ENCODE data around the gene HOXB8. TPM values are rescaled to one million over a fixed set of nuclear protein-coding genes. Genes with fewer than 3 reads are reported as not detected.

Gene HOXB8
- total and polyA plus RNA-seq, 10 of the 15 experiments (the other 5 are each of a cell fraction or from before 2014, with no cell fraction given): 0.21 TPM; not detected in 9

DNA sequence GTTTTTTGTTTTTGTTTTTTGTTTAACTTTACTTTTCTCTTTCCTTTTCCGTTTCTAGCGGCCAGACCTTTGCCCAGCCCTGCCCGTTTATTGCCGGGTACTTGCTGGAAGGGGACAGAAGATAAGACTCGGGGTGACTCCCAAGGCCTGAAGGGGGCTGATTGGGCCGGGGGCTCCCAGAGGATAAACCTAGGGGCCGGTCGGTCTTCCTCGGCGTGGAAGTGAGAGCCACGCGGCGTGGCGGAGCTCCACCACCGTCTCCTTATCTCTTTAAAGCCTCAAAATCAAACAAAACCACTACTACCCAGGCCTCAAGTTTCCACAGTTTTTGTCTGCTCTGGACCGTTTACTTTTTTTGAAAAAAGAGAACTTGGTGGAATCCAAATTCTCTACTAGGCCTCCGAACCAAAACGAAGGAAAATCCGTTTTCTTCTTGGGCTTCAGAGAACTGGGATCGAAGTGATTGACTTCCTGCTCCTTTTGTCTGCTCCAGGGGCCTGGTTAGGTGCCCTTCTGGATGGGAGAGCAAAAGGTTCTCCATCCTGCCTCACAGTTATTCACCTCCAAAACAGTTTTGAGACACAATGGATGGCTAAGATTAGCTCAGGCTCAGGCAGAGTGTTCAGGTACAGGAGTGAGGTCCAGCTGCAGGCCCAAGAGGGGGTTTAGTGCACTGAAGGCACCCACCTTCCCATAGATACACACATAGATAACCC, 19.6 kb upstream of the HOXB8 start:
- WGBS (ENCODE audit: insufficient coverage, insufficient replicate concordance, low lambda C conversion rate, missing lambda C conversion rate): 85% methylated on average over 20 of the region's 20 CpGs

DNA sequence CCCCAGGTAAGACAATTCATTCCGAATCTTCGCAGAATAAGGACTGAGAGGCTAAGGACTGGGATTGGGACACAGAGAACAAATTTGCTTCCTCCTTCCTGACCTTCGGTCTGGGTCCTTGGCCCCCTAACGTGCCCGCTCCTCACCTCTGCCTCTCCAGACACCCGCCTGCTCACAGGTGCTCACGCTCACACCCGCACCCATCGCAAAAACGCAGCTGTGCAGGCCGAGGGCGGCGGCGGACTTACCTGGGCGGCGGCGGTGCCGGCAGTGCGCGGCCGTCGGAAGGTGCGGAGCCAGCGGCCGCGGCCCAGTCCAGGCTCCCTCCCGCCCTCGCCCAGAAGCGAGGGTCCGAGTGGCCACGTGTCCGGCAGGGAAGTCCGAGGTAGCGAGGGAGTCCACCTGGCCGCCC, 18.2 kb upstream of the HOXB8 start:
- FAIRE-seq (no peak), DNase-seq (ENCODE audit: low read depth, low spot score) (no peak), ATAC-seq (no peak)
- Histone ChIP-seq H3K9ac (ENCODE audit: control insufficient read depth, insufficient read depth, low read length) (no peak overlapping the region), H3K36me3 (ENCODE audit: control insufficient read depth in 2 of 2, insufficient read depth in 2 of 2, low read length in 1 of 2) (no peaks in the 10 kb centered on the region; a peak in 1 of 4 replicates), H3K4me2 (ENCODE audit: control insufficient read depth, insufficient read depth) (no peak overlapping the region; the same call in 1 of the 2 replicates), H3K27me3 (replicated peaks in 1 of 2; ENCODE audit: control insufficient read depth in 2 of 2, insufficient read depth in 2 of 2, low read length in 1 of 2) (peaks cover 7 to 11% of the 10 kb centered on the region in 2 experiments), H3K27ac (ENCODE audit: control insufficient read depth, insufficient read depth) (no peak overlapping the region), H3K9me3 (replicated peaks; ENCODE audit: control insufficient read depth, insufficient read depth, low read length) (no peaks in the 10 kb centered on the region), H3K79me2 (ENCODE audit: control insufficient read depth, insufficient read depth, low read length) (no peaks in the 10 kb centered on the region), H3K4me1 (ENCODE audit: control insufficient read depth, insufficient read depth, low read length) (peaks cover 17% of the 10 kb centered on the region), H2AFZ (ENCODE audit: control insufficient read depth, low read depth, low read length) (no peak overlapping the region), H3K4me3 (no peak overlapping the region), H4K20me1 (ENCODE audit: control insufficient read depth, insufficient read depth) (no peaks in the 10 kb centered on the region)
- no TSS peak for BruUV-seq (replicated peaks)
- ChIA-PET SMC1A (ENCODE audit: uncharacterized antibody, unreplicated experiment) (interaction anchor here (1.3 to 1.4 kb wide), 2 partner anchors 22 to 246 kb away, joined by 3 to 4 read pairs; no protein-coding TSS in a partner anchor), POLR2A (no interaction called here), RAD21 (ENCODE audit: unreplicated experiment) (no interaction called here), CTCF (interaction anchor here (1.0 to 1.3 kb wide), 2 partner anchors 11 to 46 kb away, joined by 3 to 4 read pairs; no protein-coding TSS in a partner anchor)
- intact Hi-C loops (cut with micrococcal nuclease; ENCODE audit: unreplicated experiment) (no loop called here), in situ Hi-C loops (cut with MboI) (no loop called here)
- WGBS (ENCODE audit: insufficient coverage, insufficient replicate concordance, low lambda C conversion rate, missing lambda C conversion rate): 64% methylated on average over 19 of the region's 35 CpGs
- TF ChIP-seq PKNOX1 (IDR thresholded peaks at IDR 0.05): no peak
- no peak for TF ChIP-seq EGR1 (IDR thresholded peaks at IDR 0.05; ENCODE audit: borderline replicate concordance in 1 of 2, low read depth in 2 of 2, low read length in 2 of 2)
- no peak for TF ChIP-seq ZBED1 (IDR thresholded peaks at IDR 0.05; ENCODE audit: borderline replicate concordance)
- TF ChIP-seq, protein P1, sequence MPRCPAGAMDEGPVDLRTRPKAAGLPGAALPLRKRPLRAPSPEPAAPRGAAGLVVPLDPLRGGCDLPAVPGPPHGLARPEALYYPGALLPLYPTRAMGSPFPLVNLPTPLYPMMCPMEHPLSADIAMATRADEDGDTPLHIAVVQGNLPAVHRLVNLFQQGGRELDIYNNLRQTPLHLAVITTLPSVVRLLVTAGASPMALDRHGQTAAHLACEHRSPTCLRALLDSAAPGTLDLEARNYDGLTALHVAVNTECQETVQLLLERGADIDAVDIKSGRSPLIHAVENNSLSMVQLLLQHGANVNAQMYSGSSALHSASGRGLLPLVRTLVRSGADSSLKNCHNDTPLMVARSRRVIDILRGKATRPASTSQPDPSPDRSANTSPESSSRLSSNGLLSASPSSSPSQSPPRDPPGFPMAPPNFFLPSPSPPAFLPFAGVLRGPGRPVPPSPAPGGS (IDR thresholded peaks at IDR 0.05; ENCODE audit: borderline replicate concordance, insufficient read depth, low read depth, low read length, poor library complexity, severe bottlenecking): no peak
- no peak for TF ChIP-seq NFIC (IDR thresholded peaks at IDR 0.05; ENCODE audit: low read depth, low read length)
- no peak for TF ChIP-seq LARP7 (IDR thresholded peaks at IDR 0.05)
- no peak for TF ChIP-seq ZNF592 (IDR thresholded peaks at IDR 0.05)
- no peak for TF ChIP-seq TCF7 (IDR thresholded peaks at IDR 0.05; ENCODE audit: borderline replicate concordance)

More for the DNA sequence above, 19.6 kb upstream of the HOXB8 start:
- FAIRE-seq: no peak
- RAD21 ChIA-PET (ENCODE audit: unreplicated experiment): no interaction called here
- no peak for ATAC-seq
- POLR2A ChIA-PET: interaction anchor here (0.5 to 0.6 kb wide), 2 partner anchors 366 to 1177 kb away, joined by 4 to 5 read pairs; no protein-coding TSS in a partner anchor
- peaks cover 17% of the 10 kb centered on the region for H3K4me1 ChIP-seq (ENCODE audit: control insufficient read depth, insufficient read depth, low read length)
- no peak overlapping the region for H3K4me2 ChIP-seq (ENCODE audit: control insufficient read depth, insufficient read depth)
- intact Hi-C loops (cut with micrococcal nuclease; ENCODE audit: unreplicated experiment) (no loop called here), in situ Hi-C loops (cut with MboI) (no loop called here)
- no peak overlapping the region for H2AFZ ChIP-seq (ENCODE audit: control insufficient read depth, low read depth, low read length)
- no TSS peak for BruUV-seq (replicated peaks)
- no peaks in the 10 kb centered on the region for H3K36me3 ChIP-seq (ENCODE audit: control insufficient read depth in 2 of 2, insufficient read depth in 2 of 2, low read length in 1 of 2)
- no peak for TF ChIP-seq ZZZ3 (IDR thresholded peaks at IDR 0.05; ENCODE audit: control insufficient read depth, insufficient read length, low read depth)
- no peak overlapping the region for H3K9ac ChIP-seq (ENCODE audit: control insufficient read depth, insufficient read depth, low read length)
- no peak for DNase-seq (ENCODE audit: low read depth, low spot score)
- H4K20me1 ChIP-seq (ENCODE audit: control insufficient read depth, insufficient read depth): no peaks in the 10 kb centered on the region
- H3K27me3 ChIP-seq (replicated peaks in 1 of 2; ENCODE audit: control insufficient read depth in 2 of 2, insufficient read depth in 2 of 2, low read length in 1 of 2): peaks cover 3 to 12% of the 10 kb centered on the region in 2 experiments
- CTCF ChIA-PET: interaction anchor here (0.6 to 2.5 kb wide), 5 partner anchors 8 to 244 kb away, joined by 3 to 12 read pairs (median 3); partner anchors contain the start of gene HOXB9
- SMC1A ChIA-PET (ENCODE audit: uncharacterized antibody, unreplicated experiment): no interaction called here
- H3K27ac ChIP-seq (ENCODE audit: control insufficient read depth, insufficient read depth): no peak overlapping the region
- H3K79me2 ChIP-seq (ENCODE audit: control insufficient read depth, insufficient read depth, low read length): no peaks in the 10 kb centered on the region
- no peaks in the 10 kb centered on the region for H3K9me3 ChIP-seq (replicated peaks; ENCODE audit: control insufficient read depth, insufficient read depth, low read length)
- H3K4me3 ChIP-seq: no peak overlapping the region
